MCF 10A (cell line): ENCODE results near the gene KIRREL3. TPM values are rescaled to one million over a fixed set of nuclear protein-coding genes. Genes with fewer than 3 reads are reported as not detected.

Source experiments
- BruUV-seq: library from RNA; stranded (reverse); fragments of 400-500 nt; replicated peaks from 2 replicates; lab custom pipeline; 2021; lab: Mats Ljungman, UMichigan
- CTCF ChIA-PET: fragments of 300-600 bp; sonication (Branson Sonifier 250); formaldehyde crosslinking; extraction: SDS; loops from one replicate; lab custom pipeline; 2021; ENCODE audit warnings: antibody characterized with exemption, inconsistent platforms; lab: Yijun Ruan, JAX
- POLR2A ChIA-PET: fragments of 300-600, 350-650 bp; sonication (Branson Sonifier 250); formaldehyde crosslinking; extraction: SDS; loops from one replicate; lab custom pipeline; 2020; ENCODE audit warnings: antibody characterized with exemption, inconsistent platforms; lab: Yijun Ruan, JAX
- DNase-seq: peaks from one replicate; pipeline ENCODE4 v3.0.0-alpha.2; 2018; ENCODE audit not compliant: unreplicated experiment
- H3K27ac Mint-ChIP-seq: one replicate; pipeline ENCODE4 v1.8.0; 2022; ENCODE audit warnings: mild to moderate bottlenecking, low read depth, mixed read lengths; ENCODE audit not compliant: unreplicated experiment
- H3K27me3 Mint-ChIP-seq: one replicate; pipeline ENCODE4 v1.8.0; 2022; ENCODE audit warnings: mixed read lengths; ENCODE audit not compliant: insufficient read depth, unreplicated experiment
- H3K36me3 Mint-ChIP-seq: one replicate; pipeline ENCODE4 v1.8.0; 2022; ENCODE audit warnings: mild to moderate bottlenecking, moderate library complexity, mixed read lengths; ENCODE audit not compliant: insufficient read depth, unreplicated experiment
- H3K4me1 Mint-ChIP-seq: one replicate; pipeline ENCODE4 v1.8.0; 2022; ENCODE audit warnings: mixed read lengths; ENCODE audit not compliant: insufficient read depth, unreplicated experiment
- H3K4me3 Mint-ChIP-seq: one replicate; pipeline ENCODE4 v1.8.0; 2022; ENCODE audit warnings: mild to moderate bottlenecking, moderate library complexity, mixed read lengths; ENCODE audit not compliant: unreplicated experiment
- H3K9me3 Mint-ChIP-seq: one replicate; pipeline ENCODE4 v1.8.0; 2022; ENCODE audit warnings: mixed read lengths; ENCODE audit not compliant: unreplicated experiment
- CTCF ChIP-seq: fragments of 200-600 bp; IDR thresholded peaks from one replicate; pipeline ENCODE4 v1.8.0; 2022; ENCODE audit warnings: antibody characterized with exemption, mild to moderate bottlenecking; ENCODE audit not compliant: unreplicated experiment
- intact Hi-C: fragments of 100-400 bp; cut with micrococcal nuclease; formaldehyde crosslinking; loops from 2 replicates; pipeline ENCODE4 v1.14.1; 2022
- total RNA-seq: library from RNA; stranded (reverse); gene quantifications from 2 replicates; pipeline ENCODE4 v1.2.3, GENCODE V29; 2022

KIRREL3 gene
- total RNA-seq, 1 experiment from 2014 or later, result not detected

DNA sequence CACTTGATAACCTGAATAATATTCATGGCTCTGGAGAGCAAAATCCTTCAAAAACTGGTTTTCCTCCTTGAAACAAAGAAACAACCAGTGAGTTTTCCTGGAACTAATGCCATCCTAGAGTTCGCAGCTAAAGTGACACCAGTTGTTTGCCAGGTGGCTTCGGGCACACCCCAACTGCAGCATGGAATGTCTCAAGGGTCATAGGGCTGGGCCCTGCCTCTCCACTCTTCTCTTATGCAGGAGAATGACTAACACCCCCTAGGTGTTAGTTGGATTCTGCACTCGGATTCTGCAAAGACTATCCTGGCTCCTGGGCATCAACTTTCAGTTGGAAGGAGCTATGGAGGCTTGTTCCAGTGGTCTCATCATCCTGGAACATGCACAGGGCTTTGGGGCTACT lies 98.8 kb downstream of the KIRREL3 start:
- TF ChIP-seq CTCF, result no peak
- DNase-seq, result no peak
- ChIA-PET CTCF (interaction anchor here (1.6 kb wide), 1 partner anchor 295 kb away, joined by 3 read pairs; no protein-coding TSS in a partner anchor), POLR2A (no interaction called here)
- BruUV-seq, result no TSS peak
- Mint-ChIP-seq H3K9me3 (peaks cover 24% of the 10 kb centered on the region), H3K27me3 (no peaks in the 10 kb centered on the region), H3K36me3 (no peaks in the 10 kb centered on the region), H3K4me3 (no peak overlapping the region), H3K27ac (no peak overlapping the region), H3K4me1 (no peaks in the 10 kb centered on the region)
- intact Hi-C loops, result no loop called here

GRCh38 chr11:126899961-126900748 lies 100.4 kb downstream of the KIRREL3 start:
- intact Hi-C loops, result no loop called here
- TF ChIP-seq CTCF, result no peak
- Mint-ChIP-seq H3K4me1 (no peaks in the 10 kb centered on the region), H3K36me3 (no peaks in the 10 kb centered on the region), H3K4me3 (no peak overlapping the region), H3K9me3 (peaks cover 19% of the 10 kb centered on the region), H3K27me3 (no peaks in the 10 kb centered on the region), H3K27ac (no peak overlapping the region)
- ChIA-PET CTCF (interaction anchor here (0.6 to 1.6 kb wide), 3 partner anchors 139 to 293 kb away, joined by 3 read pairs; no protein-coding TSS in a partner anchor), POLR2A (interaction anchor here (0.6 kb wide), 1 partner anchor 84 kb away, joined by 3 read pairs; no protein-coding TSS in a partner anchor)
- no TSS peak for BruUV-seq
- DNase-seq, result no peak

GRCh38 chr11:126898802-126899201 lies 101.8 kb downstream of the KIRREL3 start:
- Mint-ChIP-seq H3K4me3 (no peak overlapping the region), H3K27me3 (no peaks in the 10 kb centered on the region), H3K27ac (no peak overlapping the region), H3K4me1 (no peaks in the 10 kb centered on the region), H3K9me3 (peaks cover 23% of the 10 kb centered on the region), H3K36me3 (no peaks in the 10 kb centered on the region)
- intact Hi-C loops, result no loop called here
- no TSS peak for BruUV-seq
- ChIA-PET CTCF (no interaction called here), POLR2A (no interaction called here)
- no peak for TF ChIP-seq CTCF
- no peak for DNase-seq

DNA sequence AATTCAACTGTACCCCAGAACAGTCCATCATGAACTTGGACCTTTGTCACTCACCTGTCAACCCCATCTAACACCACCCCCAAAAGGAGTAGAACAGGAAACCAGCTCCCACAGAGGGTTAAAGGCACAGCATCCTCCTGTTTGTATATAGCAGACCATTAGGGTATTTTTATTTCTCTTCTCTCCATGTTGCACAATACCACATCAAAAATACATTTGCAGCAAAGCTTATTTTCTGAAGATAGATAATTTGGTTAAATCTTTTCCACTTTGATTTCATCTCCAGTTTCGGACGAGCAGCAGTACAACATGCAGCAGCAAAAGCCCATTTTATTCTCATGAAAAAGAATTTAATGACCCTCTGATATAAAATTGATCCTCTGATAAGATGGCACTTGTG lies 103.1 kb downstream of the KIRREL3 start:
- TF ChIP-seq CTCF, result no peak
- ChIA-PET CTCF (interaction anchor here (0.6 kb wide), 1 partner anchor 60 kb away, joined by 3 read pairs; no protein-coding TSS in a partner anchor), POLR2A (no interaction called here)
- Mint-ChIP-seq H3K36me3 (no peaks in the 10 kb centered on the region), H3K27me3 (no peaks in the 10 kb centered on the region), H3K4me1 (no peaks in the 10 kb centered on the region), H3K9me3 (peaks cover 34% of the 10 kb centered on the region), H3K4me3 (no peak overlapping the region), H3K27ac (no peak overlapping the region)
- no TSS peak for BruUV-seq
- intact Hi-C loops, result no loop called here
- DNase-seq, result no peak
